Pancreas (tissue), 10 donors: ENCODE results near the gene ICE2. TPM values are rescaled to one million over a fixed set of nuclear protein-coding genes. Genes with fewer than 3 reads are reported as not detected.

Experiments
- ATAC-seq, 4 donors: fragments of 200-7000 bp; cut with Tn5 transposase; one replicate each; pipeline versions ENCODE4 v1.8.0 to v1.9.1; 2020; ENCODE audit warnings: mild to moderate bottlenecking in 4 of 4, moderate library complexity in 4 of 4
- DNase-seq, 6 donors: peaks; one replicate each; pipeline ENCODE4 v3.0.0-alpha.2; 2020
- FAIRE-seq: peaks from 2 replicates; lab custom pipeline; 2012; peaks lifted over from hg19 to GRCh38; lab: Jason Lieb, UNC
- H3K27ac ChIP-seq, 4 donors: fragments of 200-600 bp; sonication (generic); 1 replicate in 3 of 4; 2 replicates in 1 of 4; pipeline versions ENCODE4 v1.5.0 to v1.8.0; 2020
- H3K27me3 ChIP-seq, 4 donors: fragments of 200-600 bp; one replicate each; pipeline ENCODE4 v1.8.0; 2021
- H3K36me3 ChIP-seq, 3 donors: fragments of 200-600 bp; sonication (generic) in 1 of 3; one replicate each; pipeline versions ENCODE4 v1.5.0 to v1.8.0; 2020 to 2021
- H3K4me1 ChIP-seq, 3 donors: fragments of 200-600 bp; one replicate each; pipeline ENCODE4 v1.8.0; 2021
- H3K4me3 ChIP-seq, 4 donors: fragments of 200-600 bp; sonication (generic) in 2 of 4; one replicate each; pipeline versions ENCODE4 v1.5.0 to v1.8.0; 2020 to 2021
- H3K9me3 ChIP-seq, 4 donors: fragments of 200-600 bp; one replicate each; pipeline ENCODE4 v1.8.0; 2021
- WGBS, 2 donors: extraction: QIAGEN DNeasy Blood & Tissue Kit; methylation state at CpG; one replicate each; pipeline ENCODE4 v1.1.7; 2013; 5-methylcytosine and 5-hydroxymethylcytosine counted together
- intact Hi-C, 3 donors: fragments of 100-400 bp; cut with DNase I; formaldehyde crosslinking; loops; one replicate each; pipeline versions ENCODE4 v1.11.1 to v1.14.2; 2022
- polyA plus RNA-seq, 2 donors: library from polyadenylated mRNA; stranded (reverse); fragments of 200-250 nt; gene quantifications; one replicate each; pipeline ENCODE4 v1.2.3, GENCODE V29; 2013
- total RNA-seq, 6 donors: library from RNA; stranded (reverse); fragmentation: NEBNext Ultra II Directional in 4 of 6; extraction: Animal tissue kit (Norgen Biotek cat#: 25700) in 4 of 6; gene quantifications; one replicate each; pipeline versions ENCODE4 v1.2.1 to v1.2.4, GENCODE V29; 2021 to 2023
- TF ChIP-seq, protein P1 (sequence below), 4 donors: fragments of 200-600 bp; sonication (generic) in 3 of 4; IDR thresholded peaks; one replicate each; pipeline versions ENCODE4 v1.5.0 to v1.8.0; 2021; ENCODE audit warnings: antibody characterized with exemption in 4 of 4
- donor health status: healthy with polysubstance abuse.
- donor health status: DM: no; HTN: no; CAD: no; lungs with moderate emphysema.
- donor health status: DM: no; HTN: no; CAD: no.
- donor health status: control.
- donor health status: control.
- donor health status: Bipolar disorder and iron deficiency.
- donor health status: DM: yes; HTN: yes; CAD: no.
- donor health status: DM: no; HTN: no; CAD: no.
- donor health status: DM: no; HTN: no; CAD: no.
- donor health status: DM: yes; HTN: yes; CAD: no.

ICE2 gene
- total and polyA plus RNA-seq, 8 donors, result 6.7 to 28.9 (median 19.0) TPM

DNA sequence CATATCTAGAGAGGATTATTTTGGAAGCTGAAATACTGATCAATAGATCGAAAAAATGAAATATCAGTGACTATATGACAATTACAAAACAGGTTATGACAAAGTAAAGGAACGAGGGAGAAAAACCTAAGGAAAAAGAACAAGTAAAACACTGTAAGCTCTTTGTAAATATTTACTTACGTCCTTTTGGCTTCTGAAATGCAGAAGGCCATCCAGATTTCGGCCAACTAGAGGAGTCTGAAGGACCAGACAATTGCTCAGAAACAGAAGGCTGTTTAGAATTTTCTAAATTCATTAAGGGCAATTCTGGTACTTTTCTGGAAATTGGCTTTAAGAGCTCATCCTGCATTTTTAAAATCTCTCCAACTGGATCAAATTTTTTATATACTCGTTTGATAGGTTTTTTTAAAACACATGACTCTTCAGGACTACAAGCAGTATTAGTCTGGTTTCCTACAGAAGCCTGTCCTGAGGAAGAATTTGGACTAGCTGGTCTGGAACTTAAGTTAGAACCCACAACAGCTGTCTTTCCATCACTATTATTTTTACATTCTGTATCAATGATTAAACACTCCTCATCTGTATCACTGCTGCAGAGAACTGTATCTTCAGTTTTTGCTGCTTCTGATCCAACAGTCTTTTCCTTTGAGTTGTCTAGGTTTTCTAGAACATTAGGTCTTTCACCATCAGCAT lies 30.1 kb downstream of the ICE2 start:
- Histone ChIP-seq H3K4me3 (no peak overlapping the region), H3K9me3 (no peaks in the 10 kb centered on the region), H3K27ac (no peak overlapping the region), H3K4me1 (no peaks in the 10 kb centered on the region), H3K27me3 (no peaks in the 10 kb centered on the region), H3K36me3 (peaks cover 0 to 15% (median 0%) of the 10 kb centered on the region in 3 donors)
- TF ChIP-seq, protein P1, sequence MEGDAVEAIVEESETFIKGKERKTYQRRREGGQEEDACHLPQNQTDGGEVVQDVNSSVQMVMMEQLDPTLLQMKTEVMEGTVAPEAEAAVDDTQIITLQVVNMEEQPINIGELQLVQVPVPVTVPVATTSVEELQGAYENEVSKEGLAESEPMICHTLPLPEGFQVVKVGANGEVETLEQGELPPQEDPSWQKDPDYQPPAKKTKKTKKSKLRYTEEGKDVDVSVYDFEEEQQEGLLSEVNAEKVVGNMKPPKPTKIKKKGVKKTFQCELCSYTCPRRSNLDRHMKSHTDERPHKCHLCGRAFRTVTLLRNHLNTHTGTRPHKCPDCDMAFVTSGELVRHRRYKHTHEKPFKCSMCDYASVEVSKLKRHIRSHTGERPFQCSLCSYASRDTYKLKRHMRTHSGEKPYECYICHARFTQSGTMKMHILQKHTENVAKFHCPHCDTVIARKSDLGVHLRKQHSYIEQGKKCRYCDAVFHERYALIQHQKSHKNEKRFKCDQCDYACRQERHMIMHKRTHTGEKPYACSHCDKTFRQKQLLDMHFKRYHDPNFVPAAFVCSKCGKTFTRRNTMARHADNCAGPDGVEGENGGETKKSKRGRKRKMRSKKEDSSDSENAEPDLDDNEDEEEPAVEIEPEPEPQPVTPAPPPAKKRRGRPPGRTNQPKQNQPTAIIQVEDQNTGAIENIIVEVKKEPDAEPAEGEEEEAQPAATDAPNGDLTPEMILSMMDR (IDR thresholded peaks at IDR 0.05), result no peak
- ATAC-seq (no peak), FAIRE-seq (no peak), DNase-seq (no peak)
- WGBS, 2 donors, result 39 to 43% methylated on average over 5 of the region's 5 CpGs
- intact Hi-C loops, result loop anchor here in 1 of 3 donors (10.0 kb wide), 1 partner anchor 94 kb away; no protein-coding TSS in a partner anchor

DNA sequence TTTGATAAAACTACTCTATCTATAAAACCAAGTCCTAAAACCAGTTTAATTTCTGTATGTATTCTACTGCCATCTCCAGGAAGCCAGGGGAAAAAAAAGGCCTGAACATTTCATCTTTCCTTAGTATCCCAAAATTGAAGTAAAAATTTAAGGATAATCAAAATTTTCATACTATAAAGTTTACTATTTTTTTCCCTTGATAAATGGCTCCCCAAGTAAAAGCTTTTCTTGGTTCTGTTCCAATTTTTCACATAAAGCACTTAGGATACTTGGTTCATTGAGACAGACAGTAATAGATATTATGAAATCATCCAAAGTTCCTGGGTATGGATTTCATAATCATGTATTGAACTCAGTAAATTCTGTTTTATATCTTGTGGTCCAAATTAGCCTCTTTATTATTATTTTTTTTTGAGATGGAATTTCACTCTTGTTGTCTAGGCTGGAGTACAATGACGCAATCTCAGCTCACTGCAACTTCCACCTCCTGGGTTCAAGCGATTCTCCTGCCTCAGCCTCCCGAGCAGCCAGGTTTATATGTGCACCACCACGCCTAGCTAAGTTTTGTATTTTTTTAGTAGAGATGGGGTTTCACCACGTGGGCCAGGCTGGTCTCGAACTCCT lies 34.5 kb downstream of the ICE2 start:
- H3K4me1 ChIP-seq, result no peaks in the 10 kb centered on the region
- FAIRE-seq (peak; percentile 96), DNase-seq (no peak), ATAC-seq (peak in 2 of 4 donors; percentile 46 to 60)
- no peaks in the 10 kb centered on the region for H3K27me3 ChIP-seq
- peaks cover 0 to 13% (median 0%) of the 10 kb centered on the region in 3 donors for H3K36me3 ChIP-seq
- H3K9me3 ChIP-seq, result no peaks in the 10 kb centered on the region
- TF ChIP-seq, protein P1 (IDR thresholded peaks at IDR 0.05), result peak in 2 of 4 donors; percentile 6 to 16
- H3K4me3 ChIP-seq, result no peak overlapping the region
- H3K27ac ChIP-seq, result no peak overlapping the region
- WGBS, 2 donors, result 88 to 89% methylated on average over 6 of the region's 6 CpGs
- intact Hi-C loops, result loop anchor here in 1 of 3 donors (10.0 kb wide), 1 partner anchor 90 kb away; no protein-coding TSS in a partner anchor

DNA sequence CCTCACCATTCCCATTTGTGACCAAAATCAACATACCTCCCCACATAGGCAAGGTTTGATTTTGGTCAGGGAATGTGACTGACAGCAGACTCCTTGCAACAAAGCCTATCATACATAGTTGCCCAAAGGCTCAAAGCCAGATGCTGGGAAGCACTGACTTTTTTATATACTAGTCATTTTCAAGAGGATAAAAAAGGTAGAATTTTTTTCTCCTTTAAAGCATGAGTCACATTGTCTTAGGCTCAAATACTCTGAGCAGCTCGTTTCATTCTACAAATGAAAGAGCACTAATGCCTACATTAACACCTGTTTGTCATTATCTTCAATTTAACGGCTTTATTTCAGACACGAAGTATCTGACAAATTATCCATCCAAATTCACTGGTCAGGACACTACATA lies 36.2 kb downstream of the ICE2 start:
- WGBS, 2 donors, result 80 to 81% methylated on average over 3 of the region's 3 CpGs
- no peak for DNase-seq
- Histone ChIP-seq H3K36me3 (no peaks in the 10 kb centered on the region), H3K27me3 (no peaks in the 10 kb centered on the region), H3K9me3 (no peaks in the 10 kb centered on the region), H3K4me1 (no peaks in the 10 kb centered on the region), H3K27ac (no peak overlapping the region), H3K4me3 (no peak overlapping the region)
- no peak for FAIRE-seq
- intact Hi-C loops, result loop anchor here in 1 of 3 donors (10.0 kb wide), 1 partner anchor 88 kb away; no protein-coding TSS in a partner anchor
- TF ChIP-seq, protein P1 (IDR thresholded peaks at IDR 0.05), result no peak
- no peak for ATAC-seq

DNA sequence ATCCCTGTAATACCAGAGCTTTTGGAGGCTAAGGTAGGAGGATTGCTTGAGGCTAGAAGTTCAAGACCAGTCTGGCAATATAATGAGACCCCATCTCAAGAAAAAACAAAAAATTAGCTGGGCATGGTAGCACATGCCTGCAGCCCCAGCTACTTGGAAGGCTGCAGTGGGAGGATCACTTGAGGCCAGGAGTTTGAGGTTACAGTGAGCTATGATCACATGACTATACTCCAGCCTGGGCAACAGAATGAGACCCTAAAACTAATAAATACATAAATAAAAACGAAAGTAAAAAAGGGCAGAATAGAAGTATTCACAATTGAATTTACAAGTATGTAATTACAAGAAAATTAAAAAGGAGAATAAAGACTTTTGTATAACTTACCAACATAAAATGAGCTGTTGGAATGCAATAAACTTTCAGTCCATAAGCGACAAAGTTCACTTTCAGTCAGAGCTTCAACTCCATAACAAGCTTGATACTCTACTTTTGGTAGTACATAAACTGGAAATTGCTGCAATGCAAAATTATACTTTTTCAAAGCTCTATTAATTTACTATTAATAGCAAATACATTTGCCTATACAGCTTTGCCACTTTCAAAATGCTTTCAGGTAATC lies 36.8 kb downstream of the ICE2 start:
- WGBS, 2 donors, result 78 to 87% methylated on average over 2 of the region's 2 CpGs
- intact Hi-C loops, result loop anchor here in 1 of 3 donors (10.0 kb wide), 1 partner anchor 87 kb away; no protein-coding TSS in a partner anchor
- ATAC-seq, result no peak

More for the DNA sequence above, 36.8 kb downstream of the ICE2 start:
- Histone ChIP-seq H3K27me3 (no peaks in the 10 kb centered on the region), H3K27ac (no peak overlapping the region), H3K9me3 (no peaks in the 10 kb centered on the region), H3K4me1 (no peaks in the 10 kb centered on the region), H3K36me3 (no peaks in the 10 kb centered on the region), H3K4me3 (no peak overlapping the region)
- FAIRE-seq (no peak), DNase-seq (no peak)
- TF ChIP-seq, protein P1 (IDR thresholded peaks at IDR 0.05), result no peak
